SK-N-SH (cell line): ENCODE data around the gene LTB4R. TPM values are rescaled to one million over a fixed set of nuclear protein-coding genes. Genes with fewer than 3 reads are reported as not detected.
A peak's percentile ranks its signal among the peaks of the same experiment; 100 is the strongest.

ENCODE experiments used
- CTCF ChIA-PET: fragments of 300-600, 350-600 bp; formaldehyde crosslinking; extraction: SDS; loops from one replicate; lab custom pipeline; 2021; lab: Yijun Ruan, JAX
- POLR2A ChIA-PET: fragments of 350-600 bp; sonication (Branson Sonifier 250); formaldehyde crosslinking; extraction: SDS; loops from one replicate; lab custom pipeline; 2020; ENCODE audit warnings: antibody characterized with exemption, inconsistent platforms; lab: Yijun Ruan, JAX
- DNase-seq: peaks from one replicate; pipeline ENCODE4 v3.0.0; 2012
- H2AFZ ChIP-seq: fragments of 200-600 bp; sonication (generic); 2 replicates; pipeline ENCODE4 v1.8.1; 2016; ENCODE audit warnings: antibody characterized with exemption, mild to moderate bottlenecking, low read depth
- H3F3A ChIP-seq: fragments of 200-600 bp; sonication (generic); replicated peaks from 2 replicates; pipeline ENCODE3; 2016; ENCODE audit warnings: antibody characterized with exemption, mild to moderate bottlenecking; ENCODE audit not compliant: insufficient read depth
- H3K27ac ChIP-seq, 2 experiments: fragments of 200-500 bp in 1 of 2; fragments of 200-600 bp in 1 of 2; sonication (Bioruptor generic) in 1 of 2; sonication (generic), shearing (Covaris generic) in 1 of 2; 2 replicates each; pipeline versions ENCODE4 v1.5.1 to v1.6.1; 2014 to 2016; ENCODE audit warnings: low read depth in 2 of 2, inconsistent platforms in 1 of 2, low read length in 1 of 2, mild to moderate bottlenecking in 1 of 2, mixed read lengths in 1 of 2
- H3K27me3 ChIP-seq: fragments of 200-600 bp; sonication (generic), shearing (Covaris generic); 2 replicates; pipeline ENCODE4 v1.6.1; 2016; ENCODE audit warnings: mixed run types; ENCODE audit not compliant: insufficient read depth
- H3K36me3 ChIP-seq, 2 experiments: fragments of 200-500 bp in 1 of 2; fragments of 200-600 bp in 1 of 2; sonication (Bioruptor generic) in 1 of 2; sonication (generic) in 1 of 2; replicated peaks in 1 of 2; 2 replicates each; pipeline versions ENCODE3 to v1.5.1; 2014 to 2016; ENCODE audit warnings: low read length in 1 of 2, mild to moderate bottlenecking in 1 of 2; ENCODE audit not compliant: insufficient read depth in 2 of 2, control insufficient read depth in 1 of 2
- H3K4me1 ChIP-seq, 2 experiments: fragments of 200-500 bp in 1 of 2; fragments of 200-600 bp in 1 of 2; sonication (Bioruptor generic) in 1 of 2; sonication (generic), shearing (Covaris generic) in 1 of 2; 2 replicates each; pipeline versions ENCODE4 v1.5.1 to v1.6.1; 2014 to 2016; ENCODE audit warnings: low read depth in 1 of 2, low read length in 1 of 2, mixed run types in 1 of 2; ENCODE audit not compliant: insufficient read depth in 2 of 2, control insufficient read depth in 1 of 2
- H3K4me2 ChIP-seq: fragments of 200-600 bp; sonication (generic), shearing (Covaris generic); 2 replicates; pipeline ENCODE4 v1.6.1; 2017; ENCODE audit warnings: mixed run types
- H3K4me3 ChIP-seq, 2 experiments: fragments of 200-500 bp in 1 of 2; fragments of 200-600 bp in 1 of 2; sonication (Bioruptor generic) in 1 of 2; sonication (generic), shearing (Covaris generic) in 1 of 2; 2 replicates each; pipeline versions ENCODE4 v1.5.1 to v1.8.1; 2014 to 2016; ENCODE audit warnings: low read depth in 2 of 2, inconsistent platforms in 1 of 2, low read length in 1 of 2, mild to moderate bottlenecking in 1 of 2, mixed read lengths in 1 of 2, moderate library complexity in 1 of 2
- H3K79me2 ChIP-seq: fragments of 200-600 bp; sonication (generic); 2 replicates; pipeline ENCODE4 v1.8.1; 2017; ENCODE audit warnings: mild to moderate bottlenecking; ENCODE audit not compliant: insufficient read depth
- H3K9ac ChIP-seq: fragments of 200-600 bp; sonication (generic); 2 replicates; pipeline ENCODE4 v1.6.1; 2017; ENCODE audit warnings: mixed run types
- H3K9me2 ChIP-seq: fragments of 200-600 bp; sonication (generic); 2 replicates; pipeline ENCODE4 v1.6.1; 2017; ENCODE audit warnings: mixed run types
- H3K9me3 ChIP-seq: fragments of 200-600 bp; sonication (generic); 2 replicates; pipeline ENCODE4 v1.6.1; 2017; ENCODE audit warnings: mixed run types, mild to moderate bottlenecking, moderate library complexity
- H4K20me1 ChIP-seq: fragments of 200-600 bp; sonication (generic); 2 replicates; pipeline ENCODE4 v1.6.1; 2017; ENCODE audit warnings: mild to moderate bottlenecking, mixed run types; ENCODE audit not compliant: insufficient read depth
- CHD2 ChIP-seq: fragments of 150-350 bp; IDR thresholded peaks from 2 replicates; pipeline ENCODE4 v1.6.1; 2018; ENCODE audit warnings: low read length; ENCODE audit not compliant: partially characterized antibody
- GATA2 ChIP-seq: sonication (generic); formaldehyde crosslinking; IDR thresholded peaks from 2 replicates; pipeline ENCODE4 v1.5.0; 2020; ENCODE audit warnings: mild to moderate bottlenecking, missing genetic modification reagents
- IRF3 ChIP-seq: fragments of 150-350 bp; IDR thresholded peaks from 2 replicates; pipeline ENCODE4 v1.6.1; 2016; ENCODE audit warnings: mild to moderate bottlenecking, low read depth, low read length
- JUND ChIP-seq: IDR thresholded peaks from 2 replicates; pipeline ENCODE4 v1.4.0; 2012
- POLR2AphosphoS5 ChIP-seq: IDR thresholded peaks from 2 replicates; pipeline ENCODE4 v1.6.1; 2012; ENCODE audit warnings: low read depth, low read length
- RAD21 ChIP-seq: IDR thresholded peaks from 2 replicates; pipeline ENCODE4 v1.6.1; 2012; ENCODE audit warnings: mild to moderate bottlenecking, low read length
- SIN3A ChIP-seq: IDR thresholded peaks from 2 replicates; pipeline ENCODE4 v1.6.1; 2012; ENCODE audit warnings: low read depth, mild to moderate bottlenecking, low read length, moderate library complexity, borderline replicate concordance
- SMC3 ChIP-seq: IDR thresholded peaks from 2 replicates; pipeline ENCODE4 v1.6.1; 2012; ENCODE audit warnings: low read depth, low read length, improper control_type of control experiment
- TCF12 ChIP-seq: IDR thresholded peaks from 2 replicates; pipeline ENCODE4 v1.4.0; 2012
- YY1 ChIP-seq: IDR thresholded peaks from 2 replicates; pipeline ENCODE4 v1.4.0; 2012; ENCODE audit warnings: low read depth, mild to moderate bottlenecking
- WGBS: methylation state at CpG from one replicate; pipeline ENCODE4 v1.1.6; 2017; ENCODE audit warnings: low lambda C conversion rate; 5-methylcytosine and 5-hydroxymethylcytosine counted together
- polyA plus RNA-seq, 3 experiments: library from polyadenylated mRNA; depleted of rRNA; stranded (reverse); fragments of >200 nt; gene quantifications; 2 replicates each; pipeline ENCODE4 v1.2.3, GENCODE V29; 2012
- TF ChIP-seq, protein P1 (sequence below): fragments of 200-600 bp; sonication (generic); IDR thresholded peaks from 2 replicates; pipeline ENCODE4 v1.6.1; 2017; ENCODE audit warnings: antibody characterized with exemption, mild to moderate bottlenecking, moderate library complexity
- TF ChIP-seq, protein P2 (sequence below): IDR thresholded peaks from 2 replicates; pipeline ENCODE4 v1.4.0; 2012; ENCODE audit warnings: low read depth

The LTB4R gene
- polyA plus RNA-seq, 1 of the 3 experiments (the other 2 are of a cell fraction), result 11.9 TPM

GRCh38 chr14:24349742-24350141 is 38.4 kb downstream of the LTB4R start:
- no peak overlapping the region for H3K4me2 ChIP-seq
- no peaks in the 10 kb centered on the region for H3K79me2 ChIP-seq
- no peaks in the 10 kb centered on the region for H4K20me1 ChIP-seq
- H3K27ac ChIP-seq, result no peak overlapping the region
- no peak overlapping the region for H3K4me3 ChIP-seq
- no peak overlapping the region for H2AFZ ChIP-seq
- H3K9ac ChIP-seq, result no peak overlapping the region
- no peaks in the 10 kb centered on the region for H3K36me3 ChIP-seq
- no peaks in the 10 kb centered on the region; a peak in 1 of 4 replicates for H3K4me1 ChIP-seq
- no peaks in the 10 kb centered on the region for H3K9me2 ChIP-seq
- ChIA-PET POLR2A (no interaction called here), CTCF (interaction anchor here (1.0 to 5.0 kb wide), 4 partner anchors 16 to 82 kb away, joined by 3 to 32 read pairs (median 13); partner anchors contain the start of genes ADCY4 and CIDEB)
- no peaks in the 10 kb centered on the region for H3F3A ChIP-seq
- WGBS, result 24% methylated on average over 5 of the region's 5 CpGs
- DNase-seq, result no peak
- H3K27me3 ChIP-seq, result peaks cover 81% of the 10 kb centered on the region
- no peaks in the 10 kb centered on the region for H3K9me3 ChIP-seq
- TF ChIP-seq YY1, result no peak
- TF ChIP-seq, protein P1, sequence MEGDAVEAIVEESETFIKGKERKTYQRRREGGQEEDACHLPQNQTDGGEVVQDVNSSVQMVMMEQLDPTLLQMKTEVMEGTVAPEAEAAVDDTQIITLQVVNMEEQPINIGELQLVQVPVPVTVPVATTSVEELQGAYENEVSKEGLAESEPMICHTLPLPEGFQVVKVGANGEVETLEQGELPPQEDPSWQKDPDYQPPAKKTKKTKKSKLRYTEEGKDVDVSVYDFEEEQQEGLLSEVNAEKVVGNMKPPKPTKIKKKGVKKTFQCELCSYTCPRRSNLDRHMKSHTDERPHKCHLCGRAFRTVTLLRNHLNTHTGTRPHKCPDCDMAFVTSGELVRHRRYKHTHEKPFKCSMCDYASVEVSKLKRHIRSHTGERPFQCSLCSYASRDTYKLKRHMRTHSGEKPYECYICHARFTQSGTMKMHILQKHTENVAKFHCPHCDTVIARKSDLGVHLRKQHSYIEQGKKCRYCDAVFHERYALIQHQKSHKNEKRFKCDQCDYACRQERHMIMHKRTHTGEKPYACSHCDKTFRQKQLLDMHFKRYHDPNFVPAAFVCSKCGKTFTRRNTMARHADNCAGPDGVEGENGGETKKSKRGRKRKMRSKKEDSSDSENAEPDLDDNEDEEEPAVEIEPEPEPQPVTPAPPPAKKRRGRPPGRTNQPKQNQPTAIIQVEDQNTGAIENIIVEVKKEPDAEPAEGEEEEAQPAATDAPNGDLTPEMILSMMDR, result no peak
- no peak for TF ChIP-seq POLR2AphosphoS5
- no peak for TF ChIP-seq TCF12
- no peak for TF ChIP-seq GATA2 (CRISPR knock-in tag)
- no peak for TF ChIP-seq CHD2
- no peak for TF ChIP-seq SIN3A
- TF ChIP-seq SMC3, result no peak
- TF ChIP-seq, protein P2, sequence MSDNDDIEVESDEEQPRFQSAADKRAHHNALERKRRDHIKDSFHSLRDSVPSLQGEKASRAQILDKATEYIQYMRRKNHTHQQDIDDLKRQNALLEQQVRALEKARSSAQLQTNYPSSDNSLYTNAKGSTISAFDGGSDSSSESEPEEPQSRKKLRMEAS, result no peak

DNA sequence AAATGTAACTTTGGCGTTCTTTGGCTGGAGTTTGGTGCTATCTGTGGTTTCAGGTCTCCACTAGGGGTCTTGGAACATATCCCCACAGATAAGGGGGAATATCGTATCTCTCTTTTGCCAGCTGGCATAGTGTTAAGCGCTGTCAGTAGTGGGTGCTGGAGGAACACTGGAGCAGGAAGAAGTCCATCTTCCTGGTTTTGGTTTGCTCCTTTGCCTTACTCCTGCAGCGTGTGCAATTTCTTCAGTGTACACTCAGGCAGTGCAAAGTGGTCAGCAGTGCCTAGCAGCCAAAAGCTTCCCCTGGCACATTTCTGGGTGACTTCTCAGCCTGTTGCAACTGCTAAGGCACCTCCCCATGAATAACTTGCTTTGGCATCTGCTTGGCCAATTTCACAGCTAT is 40.2 kb downstream of the LTB4R start:
- Histone ChIP-seq H3K9me3 (no peaks in the 10 kb centered on the region), H3K9me2 (no peaks in the 10 kb centered on the region), H3K36me3 (no peaks in the 10 kb centered on the region), H3K4me3 (no peak overlapping the region), H4K20me1 (no peaks in the 10 kb centered on the region), H3K4me2 (no peak overlapping the region), H3K9ac (no peak overlapping the region), H3K79me2 (no peaks in the 10 kb centered on the region), H3F3A (no peaks in the 10 kb centered on the region), H3K27me3 (peaks cover 64% of the 10 kb centered on the region), H3K4me1 (no peaks in the 10 kb centered on the region; a peak in 1 of 4 replicates), H2AFZ (no peak overlapping the region), H3K27ac (no peak overlapping the region)
- TF ChIP-seq IRF3, result no peak
- TF ChIP-seq SMC3, result no peak
- TF ChIP-seq, protein P1, result peak; percentile 17; the same call in 1 of the 2 replicates
- TF ChIP-seq JUND, result no peak
- peak; percentile 26; the same call in 1 of the 2 replicates for TF ChIP-seq RAD21
- WGBS, result 14% methylated on average over 4 of the region's 4 CpGs
- DNase-seq, result no peak
- CTCF ChIA-PET, result interaction anchor here (0.9 to 5.0 kb wide), 13 partner anchors 10 to 109 kb away, joined by 3 to 32 read pairs (median 4); partner anchors contain the start of genes ADCY4, RIPK3 and TINF2
- POLR2A ChIA-PET, result interaction anchor here (0.6 kb wide), 1 partner anchor 17 kb away, joined by 3 read pairs; the partner anchor contains the start of gene NFATC4
